Fibroblast of mammary gland (primary cell): ENCODE measurements around the gene TPT1.

Experiments used
- DNase-seq: peaks from one replicate; pipeline ENCODE4 v3.0.0-alpha.2; 2010; ENCODE audit warnings: low read depth
- H3K4me3 ChIP-seq: 2 replicates; pipeline ENCODE4 v1.5.1; 2011; ENCODE audit warnings: low read depth, mild to moderate bottlenecking, low read length, moderate library complexity; ENCODE audit not compliant: control insufficient read depth
- TF ChIP-seq, protein P1 (sequence below): conservative IDR thresholded peaks from 2 replicates; pipeline ENCODE4 v1.5.1; 2011; ENCODE audit warnings: low read depth, low read length, inconsistent platforms; ENCODE audit not compliant: control insufficient read depth, insufficient read depth

The TPT1 gene

DNA sequence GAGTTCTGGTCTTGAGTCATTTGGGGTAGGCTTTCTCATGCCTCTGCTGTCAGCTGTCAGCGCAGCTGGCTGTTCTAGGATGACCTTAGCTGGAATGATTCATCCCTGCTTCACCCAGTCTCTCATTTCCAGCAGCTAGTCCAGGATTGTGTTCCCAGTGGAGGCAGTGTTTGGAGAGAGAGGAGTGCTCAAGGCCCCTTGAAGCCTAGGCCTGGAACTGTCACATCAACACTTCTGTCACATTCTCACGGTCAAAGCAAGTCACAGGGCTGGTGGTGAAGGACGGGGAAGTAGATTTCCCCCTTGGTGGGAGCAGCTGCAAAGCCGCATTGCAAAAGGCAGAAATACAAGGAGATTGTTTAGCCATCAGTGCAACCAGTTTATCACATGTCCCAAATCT, 15.2 kb downstream of the TPT1 start:
- no peak overlapping the region for H3K4me3 ChIP-seq
- TF ChIP-seq, protein P1, sequence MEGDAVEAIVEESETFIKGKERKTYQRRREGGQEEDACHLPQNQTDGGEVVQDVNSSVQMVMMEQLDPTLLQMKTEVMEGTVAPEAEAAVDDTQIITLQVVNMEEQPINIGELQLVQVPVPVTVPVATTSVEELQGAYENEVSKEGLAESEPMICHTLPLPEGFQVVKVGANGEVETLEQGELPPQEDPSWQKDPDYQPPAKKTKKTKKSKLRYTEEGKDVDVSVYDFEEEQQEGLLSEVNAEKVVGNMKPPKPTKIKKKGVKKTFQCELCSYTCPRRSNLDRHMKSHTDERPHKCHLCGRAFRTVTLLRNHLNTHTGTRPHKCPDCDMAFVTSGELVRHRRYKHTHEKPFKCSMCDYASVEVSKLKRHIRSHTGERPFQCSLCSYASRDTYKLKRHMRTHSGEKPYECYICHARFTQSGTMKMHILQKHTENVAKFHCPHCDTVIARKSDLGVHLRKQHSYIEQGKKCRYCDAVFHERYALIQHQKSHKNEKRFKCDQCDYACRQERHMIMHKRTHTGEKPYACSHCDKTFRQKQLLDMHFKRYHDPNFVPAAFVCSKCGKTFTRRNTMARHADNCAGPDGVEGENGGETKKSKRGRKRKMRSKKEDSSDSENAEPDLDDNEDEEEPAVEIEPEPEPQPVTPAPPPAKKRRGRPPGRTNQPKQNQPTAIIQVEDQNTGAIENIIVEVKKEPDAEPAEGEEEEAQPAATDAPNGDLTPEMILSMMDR: no peak
- peak; percentile 95 for DNase-seq

DNA sequence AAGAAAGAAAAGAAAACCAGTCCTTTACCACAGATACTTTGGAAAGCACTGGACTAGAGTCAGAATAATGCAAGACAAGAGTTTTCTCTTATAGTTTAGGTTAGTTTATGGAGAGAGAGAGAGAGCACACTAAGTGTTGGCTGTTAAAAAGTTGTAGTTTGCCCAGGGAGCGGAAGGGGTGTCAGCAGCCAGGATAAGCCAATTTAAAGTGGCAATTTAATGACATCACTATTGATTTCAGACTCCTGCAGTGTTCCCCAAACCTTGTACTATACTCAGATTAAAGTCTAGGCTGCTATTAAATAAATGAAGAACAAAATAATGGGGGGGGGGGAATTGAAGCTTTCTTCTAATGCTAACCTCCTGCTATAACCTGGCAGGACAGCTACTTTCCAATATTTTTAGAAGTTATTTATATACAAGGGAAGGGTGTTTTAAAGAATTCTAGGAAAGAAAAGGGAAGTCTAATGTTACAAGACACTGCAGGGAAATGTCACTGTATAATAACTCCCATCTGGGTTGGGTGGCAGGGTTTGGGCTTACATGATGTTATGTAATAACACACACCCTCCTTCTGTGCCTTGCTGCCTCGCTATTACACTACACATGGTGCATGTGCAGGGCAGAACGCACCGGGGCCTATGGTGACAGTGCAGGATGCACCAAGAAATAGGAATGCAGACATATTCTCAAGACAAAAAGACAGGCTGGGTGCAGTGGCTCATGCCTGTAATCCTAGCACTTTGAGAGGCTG, 19.9 kb downstream of the TPT1 start:
- H3K4me3 ChIP-seq: no peak overlapping the region
- no peak for DNase-seq
- TF ChIP-seq, protein P1: no peak

DNA sequence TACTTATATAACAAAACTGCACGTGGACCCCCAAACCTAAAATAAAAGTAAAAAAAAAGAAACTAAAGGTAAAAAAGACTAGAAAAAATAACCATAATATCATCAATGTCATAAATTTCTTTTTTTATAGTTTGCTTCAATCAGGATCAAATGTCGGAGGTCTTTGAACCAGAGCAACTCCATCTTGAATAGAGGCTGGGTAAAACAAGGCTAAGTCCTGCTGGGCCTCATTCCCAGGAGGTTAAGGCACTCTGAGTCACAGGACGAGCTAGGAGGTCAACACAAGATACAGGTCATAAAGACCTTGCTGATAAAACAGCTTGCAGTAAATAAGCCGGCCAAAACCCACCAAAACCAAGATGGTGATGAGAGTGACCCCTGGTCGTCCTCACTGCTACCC, 24.0 kb downstream of the TPT1 start:
- H3K4me3 ChIP-seq: no peak overlapping the region
- TF ChIP-seq, protein P1: no peak
- DNase-seq: no peak

DNA sequence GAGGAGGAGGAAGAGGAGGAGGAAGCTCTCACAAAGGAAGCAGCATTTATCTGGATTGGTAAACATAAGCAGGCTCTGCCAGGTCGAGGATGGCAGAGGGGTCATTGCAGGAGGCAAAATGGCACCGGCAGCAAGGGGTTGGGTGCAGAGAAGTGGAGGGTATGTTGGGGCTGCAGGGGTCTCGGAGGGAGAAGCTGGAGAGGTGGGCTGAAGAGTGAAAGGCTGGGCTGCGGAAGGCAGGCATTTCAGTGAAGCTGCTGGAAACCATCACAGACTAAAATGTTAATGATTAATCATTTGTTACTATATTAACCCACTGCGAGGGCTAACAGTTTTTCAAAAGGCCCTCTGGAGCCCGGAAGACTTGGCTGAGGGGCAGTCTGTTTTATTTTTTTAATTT, 24.6 kb downstream of the TPT1 start:
- no peak for DNase-seq
- TF ChIP-seq, protein P1: no peak
- H3K4me3 ChIP-seq: no peak overlapping the region

DNA sequence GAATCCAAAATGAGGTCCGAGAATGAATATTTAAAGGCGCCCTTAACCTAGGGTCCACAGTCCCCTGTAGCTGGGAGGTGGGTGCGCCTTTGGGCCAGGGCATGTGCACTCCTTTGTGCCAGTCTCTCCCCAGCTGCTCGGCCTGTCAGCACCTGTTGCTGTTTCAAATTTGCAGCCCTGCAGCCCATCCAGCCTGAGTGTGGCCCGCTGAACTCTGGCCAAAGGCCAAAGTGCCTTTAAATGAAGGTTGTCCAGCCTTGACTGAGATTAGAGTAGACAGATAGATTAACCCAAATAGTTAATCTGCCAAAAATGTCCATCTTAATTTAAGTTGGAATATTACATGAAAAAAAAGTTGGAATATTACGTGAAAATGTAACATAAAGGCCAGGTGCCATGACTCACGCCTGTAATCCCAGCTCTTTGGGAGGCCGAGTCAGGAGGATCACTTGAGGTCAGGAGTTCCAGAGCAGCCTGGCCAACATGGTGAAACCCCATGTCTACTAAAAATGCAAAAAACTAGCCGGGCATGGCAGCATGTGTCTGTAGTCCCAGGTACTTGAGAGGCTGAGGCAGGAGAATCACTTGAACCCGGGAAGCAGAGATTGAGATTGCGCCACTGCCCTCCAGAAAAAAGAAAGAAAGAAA, 25.3 kb downstream of the TPT1 start:
- TF ChIP-seq, protein P1: no peak
- H3K4me3 ChIP-seq: no peak overlapping the region
- no peak for DNase-seq

DNA sequence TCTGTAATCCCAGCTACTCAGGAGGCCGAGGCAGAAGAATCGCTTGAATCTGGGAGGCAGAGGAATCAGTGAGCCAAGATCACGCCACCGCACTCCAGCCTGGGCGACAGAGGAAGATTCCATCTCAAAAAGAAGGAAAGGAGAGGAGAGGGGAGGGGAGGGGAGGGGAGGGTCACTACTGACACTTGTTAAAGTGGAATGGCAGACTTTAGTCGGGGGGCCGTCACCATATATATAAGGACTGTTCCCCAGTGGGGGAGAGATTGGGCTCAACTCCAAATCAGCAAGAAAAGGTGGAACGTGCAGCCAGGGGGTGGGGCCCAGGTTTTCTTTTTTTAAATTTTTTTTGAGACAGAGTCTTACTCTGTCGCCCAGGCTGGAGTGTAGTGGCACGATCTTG, 26.2 kb downstream of the TPT1 start:
- H3K4me3 ChIP-seq: no peak overlapping the region
- no peak for DNase-seq
- TF ChIP-seq, protein P1: no peak
